Superior temporal gyrus (tissue), 1 donor: ENCODE measurements around the gene SLC35F4.

Source experiments
- DNase-seq: peaks from one replicate; pipeline ENCODE4 v3.0.0-alpha.2; 2016; ENCODE audit errors: extremely low spot score

Gene SLC35F4

GRCh38 chr14:57617510-57617909 lies 248.4 kb downstream of the SLC35F4 start:
- no peak for DNase-seq

DNA sequence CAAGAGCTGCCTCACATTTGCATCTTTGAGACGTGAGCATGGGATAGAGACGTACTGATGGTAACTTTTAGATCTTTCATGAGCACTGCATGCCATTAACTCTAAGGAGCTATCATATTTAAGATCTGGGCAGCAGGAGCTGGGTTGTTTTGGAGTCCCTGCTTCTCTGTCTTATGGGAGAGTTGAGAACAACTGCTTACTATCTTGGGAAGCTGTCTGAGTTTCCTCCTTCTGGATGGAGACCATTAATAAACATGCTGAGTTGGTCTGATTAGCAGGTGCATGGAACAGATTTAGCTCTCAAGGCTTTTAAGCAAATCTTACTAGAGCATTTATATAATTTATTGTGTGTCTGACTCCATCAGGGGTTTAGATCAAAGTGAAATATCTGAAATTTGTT lies 252.9 kb downstream of the SLC35F4 start:
- no peak for DNase-seq

- DNase-seq: no peak
Measured at GRCh38 chr14:57611555-57612075, 254.3 kb downstream of the SLC35F4 start.

DNA sequence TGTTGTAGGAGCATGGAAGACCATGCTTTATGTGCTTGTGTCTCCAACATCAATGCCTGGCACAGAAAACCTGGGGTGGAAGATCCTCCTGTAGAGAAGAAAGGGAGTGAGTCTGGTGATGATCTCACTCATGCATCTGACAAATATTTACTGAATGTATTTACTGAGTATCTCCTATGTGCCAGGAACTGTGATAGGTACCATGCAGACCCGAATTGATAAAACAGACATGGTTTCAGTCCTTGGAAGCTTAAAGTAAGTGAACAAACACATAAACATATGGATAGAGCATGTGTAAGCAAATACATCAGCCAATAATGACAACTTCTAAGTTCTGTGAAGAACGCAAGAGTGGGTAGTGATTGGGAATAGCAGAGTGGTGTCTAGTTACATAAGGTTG lies 255.3 kb downstream of the SLC35F4 start:
- no peak for DNase-seq

DNA sequence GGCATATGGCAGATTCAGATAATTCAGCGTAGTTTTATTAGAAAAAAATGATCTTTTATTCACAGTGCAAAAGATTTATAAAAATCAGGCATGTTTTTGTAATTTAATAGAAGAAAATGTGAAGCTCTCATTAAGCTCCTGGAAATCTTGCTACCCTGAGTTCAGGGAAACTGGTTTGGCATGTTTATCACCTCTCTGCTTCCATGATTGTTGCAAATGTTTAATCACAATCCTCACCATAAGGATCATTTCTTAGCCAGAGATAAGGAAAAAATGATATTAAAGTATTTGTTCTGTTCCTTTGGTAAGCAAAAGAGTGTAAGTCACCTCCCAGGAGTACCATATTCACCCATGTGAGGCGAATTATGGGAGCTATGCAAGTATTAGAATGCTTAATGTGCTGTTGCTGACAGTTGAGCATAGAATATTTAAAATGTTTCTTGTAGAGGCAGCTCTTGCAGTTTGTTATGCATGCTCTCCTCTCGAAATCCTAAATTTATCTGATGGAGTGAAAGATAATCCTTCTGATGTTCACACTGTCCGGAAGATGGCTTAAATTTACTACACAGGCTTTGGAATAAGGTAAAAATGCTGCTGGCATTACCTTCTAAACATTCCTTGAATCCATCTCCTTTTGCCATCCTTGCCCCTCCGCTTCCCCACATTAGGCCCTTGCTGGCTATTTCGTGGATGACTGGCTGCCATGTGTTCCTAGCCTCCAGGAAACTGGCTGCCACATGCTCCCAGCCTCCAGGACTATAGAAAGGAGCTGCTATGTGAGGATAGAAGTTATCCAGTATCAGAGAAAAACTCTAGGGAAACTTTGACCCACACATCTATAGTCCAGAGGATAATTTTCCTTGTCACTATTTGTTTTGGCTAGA lies 256.5 kb downstream of the SLC35F4 start:
- no peak for DNase-seq

DNA sequence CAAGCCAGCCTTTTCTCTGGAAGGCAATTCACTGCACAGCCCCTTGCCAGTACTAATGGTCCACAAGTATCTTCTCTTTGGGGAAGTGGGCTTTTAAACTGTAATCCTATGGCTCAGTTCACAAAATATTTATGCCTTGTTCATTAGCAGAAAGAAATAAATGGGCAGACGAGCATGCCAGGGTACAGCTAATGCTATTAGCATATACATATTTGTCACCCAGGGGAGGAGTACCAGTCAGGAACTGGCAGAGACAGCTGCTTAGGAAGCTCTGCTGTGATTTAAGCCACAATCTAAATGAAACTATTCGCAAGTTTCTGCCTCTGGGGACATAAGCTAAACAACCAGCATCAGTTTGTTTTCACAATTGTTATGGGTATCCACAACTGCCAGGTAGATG lies 258.8 kb downstream of the SLC35F4 start:
- no peak for DNase-seq

GRCh38 chr14:57583396-57583795 lies 282.5 kb downstream of the SLC35F4 start:
- DNase-seq: no peak

- no peak for DNase-seq
Measured at GRCh38 chr14:57582746-57583145, 283.1 kb downstream of the SLC35F4 start.

DNA sequence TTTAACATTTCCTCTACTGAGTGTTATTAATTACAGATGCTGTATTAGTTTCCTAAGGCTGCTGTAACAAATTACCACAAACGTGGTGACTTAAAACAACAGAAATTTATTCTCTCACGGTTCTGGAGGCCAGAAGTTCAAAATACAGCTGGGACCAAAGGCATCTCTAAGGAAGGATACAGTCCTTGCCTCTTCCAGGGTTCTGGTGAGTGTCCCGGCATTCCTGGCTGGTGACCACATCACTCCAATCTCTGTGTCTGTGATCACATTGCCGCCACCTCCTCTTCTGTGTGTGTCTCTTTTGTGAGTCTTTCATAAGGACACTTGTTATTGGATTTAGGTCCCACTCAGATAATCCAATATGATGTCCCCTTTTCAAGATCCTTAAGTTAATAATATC lies 287.1 kb downstream of the SLC35F4 start:
- no peak for DNase-seq

DNA sequence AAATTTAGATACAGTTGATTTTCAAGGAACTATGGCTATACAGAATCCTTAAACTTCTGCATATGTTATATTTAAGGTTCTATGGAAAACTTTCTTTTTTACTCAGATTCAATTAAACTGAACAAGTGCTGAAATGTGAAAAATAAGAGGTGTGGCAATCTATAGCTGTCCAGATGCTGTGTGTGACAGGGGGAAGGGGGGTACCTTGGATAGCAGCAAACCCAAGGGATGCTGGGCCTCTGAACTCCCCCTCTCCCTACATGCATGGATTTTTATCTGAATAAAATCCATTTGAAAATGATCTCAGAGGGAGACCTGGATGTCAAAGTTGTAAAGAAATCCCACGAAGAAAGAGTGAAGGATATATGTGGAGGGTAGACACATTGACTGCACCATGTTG lies 289.4 kb downstream of the SLC35F4 start:
- no peak for DNase-seq

DNA sequence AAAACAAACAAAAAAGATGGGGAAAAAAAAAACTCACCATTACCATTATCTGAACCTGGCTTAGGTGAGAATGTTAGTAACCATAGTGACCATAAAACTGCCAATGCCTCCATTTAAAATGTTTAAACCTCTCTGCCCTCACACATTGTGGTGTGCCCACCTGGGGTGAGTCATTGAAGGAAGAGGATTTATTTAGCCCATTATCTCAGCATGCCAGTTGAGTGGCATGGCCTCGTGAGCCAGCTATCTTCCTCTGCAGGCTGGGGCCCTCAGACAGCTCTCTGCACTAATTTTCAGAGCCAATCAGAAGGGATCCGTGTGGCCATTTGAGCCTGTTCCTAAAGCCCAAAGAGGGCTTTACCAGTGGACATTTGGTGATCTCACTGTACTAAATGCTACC lies 290.4 kb downstream of the SLC35F4 start:
- DNase-seq: no peak

GRCh38 chr14:57574617-57575288 lies 291.1 kb downstream of the SLC35F4 start:
- peak; percentile 27 for DNase-seq

DNA sequence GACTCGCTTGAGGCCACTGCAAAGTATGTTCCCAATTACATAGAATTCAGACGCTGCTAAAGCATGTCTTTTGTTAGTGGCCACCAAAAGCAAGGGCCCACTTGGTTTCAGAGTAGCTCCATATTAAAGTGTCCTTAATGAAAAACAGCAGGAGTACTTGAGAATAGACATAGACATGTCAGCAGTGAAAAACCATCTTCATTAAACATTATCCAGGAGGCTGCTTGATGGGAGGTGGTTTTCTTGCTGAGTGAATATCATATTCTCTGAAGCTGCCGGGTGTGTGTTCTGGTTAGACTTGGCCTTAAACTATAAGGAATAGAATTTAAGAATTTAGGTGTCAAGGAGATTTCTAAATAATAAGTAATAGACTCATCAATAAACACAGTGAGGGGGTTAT lies 292.7 kb downstream of the SLC35F4 start:
- no peak for DNase-seq

- DNase-seq: no peak
Measured at GRCh38 chr14:57568554-57568953, 297.3 kb downstream of the SLC35F4 start.

DNA sequence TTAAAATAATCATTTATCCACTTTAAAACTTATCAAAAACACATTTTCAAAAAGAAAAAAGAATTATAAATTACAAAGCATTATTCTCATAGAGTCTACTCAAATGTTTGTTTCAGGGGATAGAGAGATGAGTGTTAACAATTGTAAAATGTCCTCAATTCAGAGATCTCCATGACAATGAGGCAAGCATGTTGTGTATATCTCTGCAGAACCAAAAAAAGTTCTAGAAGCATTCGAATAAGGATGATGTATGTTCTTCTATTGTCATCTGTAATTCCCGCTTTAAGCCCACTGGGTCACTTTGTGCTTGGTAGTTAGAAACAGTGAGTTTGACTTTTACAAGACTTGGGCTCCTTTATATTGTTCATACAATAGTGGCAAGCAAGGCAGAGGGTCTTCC lies 298.7 kb downstream of the SLC35F4 start:
- DNase-seq: no peak

GRCh38 chr14:57560681-57561080 lies 305.2 kb downstream of the SLC35F4 start:
- no peak for DNase-seq

DNA sequence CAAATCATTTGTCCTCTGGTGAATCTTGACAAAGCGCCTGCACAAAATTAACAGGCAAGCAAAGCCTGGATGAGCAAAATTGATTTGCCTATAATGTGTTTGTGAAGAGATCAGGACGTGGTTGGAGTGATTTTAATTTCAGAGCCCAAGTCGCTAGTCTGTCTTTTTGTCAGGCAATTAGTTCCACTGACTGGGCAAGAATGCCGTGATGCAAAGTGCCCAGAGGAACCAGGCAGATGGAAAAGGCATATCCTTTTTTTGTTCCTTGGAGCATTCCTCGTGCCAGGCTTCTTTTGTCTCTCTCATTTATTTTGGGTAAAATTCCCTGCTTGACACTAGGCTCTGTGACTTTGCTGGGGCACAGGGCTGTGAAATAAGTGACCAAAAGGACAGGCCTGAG lies 306.3 kb downstream of the SLC35F4 start:
- no peak for DNase-seq

DNA sequence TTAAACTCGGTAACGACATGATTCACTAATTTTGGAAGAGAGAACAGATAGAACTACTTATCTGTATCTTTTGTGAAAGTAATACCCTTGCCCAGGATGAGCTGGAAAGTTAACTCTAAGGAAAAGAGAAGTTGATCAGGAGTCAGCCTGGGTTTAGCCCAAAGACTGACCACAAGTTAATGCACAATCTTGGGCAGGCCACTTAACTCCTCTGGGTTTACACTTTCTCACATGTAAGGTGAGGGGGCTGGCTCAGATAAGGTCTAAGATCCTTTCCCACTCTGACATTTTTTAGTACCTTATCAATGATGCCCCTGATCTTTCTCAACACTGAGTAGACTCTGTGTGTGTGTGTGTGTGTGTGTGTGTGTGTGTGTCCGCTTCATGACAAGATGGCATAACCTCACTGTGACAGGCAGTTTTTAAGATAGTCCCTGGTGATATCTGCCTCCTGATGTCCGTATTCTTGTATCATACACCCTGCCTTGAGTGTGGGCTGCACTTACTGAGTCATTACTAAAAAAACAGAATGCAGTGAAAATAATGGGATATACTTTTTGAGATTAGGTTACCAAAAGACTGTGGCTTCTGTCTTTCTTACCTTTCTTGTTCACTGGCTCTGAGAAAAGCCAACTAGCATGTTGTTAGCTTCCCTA lies 316.0 kb downstream of the SLC35F4 start:
- no peak for DNase-seq

DNA sequence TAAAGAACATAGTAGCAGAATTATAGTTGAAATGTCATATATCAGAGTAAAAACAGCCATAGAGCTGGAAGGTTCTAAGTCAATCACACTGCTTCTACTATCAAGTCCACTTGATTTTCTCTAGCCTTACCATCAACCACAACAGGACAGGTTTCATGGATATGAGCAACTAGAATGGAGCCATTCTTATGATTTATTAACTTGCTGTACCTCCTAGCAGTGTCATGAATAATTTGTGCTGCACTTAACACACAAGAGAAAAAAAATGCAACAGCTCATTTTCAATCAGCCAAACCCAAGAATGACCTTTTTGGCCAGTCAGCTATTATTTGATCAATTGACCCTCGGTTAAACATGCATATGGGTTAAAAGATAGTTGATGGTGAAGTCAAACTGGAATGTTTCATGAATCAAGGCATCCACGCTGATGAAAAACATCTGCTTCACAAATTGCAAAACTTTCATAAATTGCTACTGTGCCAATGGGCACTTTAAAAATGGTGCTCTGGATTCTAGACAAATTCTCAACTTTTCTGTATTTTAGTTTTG lies 316.8 kb downstream of the SLC35F4 start:
- no peak for DNase-seq

GRCh38 chr14:57547131-57547530 lies 318.8 kb downstream of the SLC35F4 start:
- DNase-seq: no peak

- peak; percentile 18 for DNase-seq
Measured at GRCh38 chr14:57533214-57533613, 332.7 kb downstream of the SLC35F4 start.

DNA sequence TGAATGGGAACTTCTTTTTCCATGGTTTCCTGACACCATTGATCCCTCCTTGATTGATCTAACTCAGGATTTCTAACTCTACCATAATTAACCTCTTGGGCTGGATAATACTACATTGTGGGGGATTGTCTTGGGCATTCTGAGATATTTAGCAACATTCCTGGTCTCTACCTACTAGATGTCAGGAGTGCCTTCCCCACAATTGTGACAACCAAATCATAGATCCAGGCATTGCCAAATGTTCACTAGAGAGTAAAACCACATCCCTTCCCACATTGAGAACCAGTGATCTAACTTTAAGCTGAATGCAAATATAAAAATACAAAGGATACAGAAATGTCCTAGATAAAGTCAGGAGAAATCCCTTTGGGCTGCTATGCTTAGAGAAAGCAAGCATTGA lies 335.3 kb downstream of the SLC35F4 start:
- DNase-seq: no peak
